Stimulated activated CD8-positive, alpha-beta memory T cell treated with anti-CD3 and anti-CD28 coated beads, Interleukin-7, amount 100 ng/mL, for 48 hours (primary cell): ENCODE results near the gene GGA1.

ENCODE experiments used
- DNase-seq, 2 donors: peaks; one replicate each; pipeline ENCODE4 v3.0.0-alpha.2; 2020; ENCODE audit warnings: low read depth in 1 of 2; ENCODE audit errors: extremely low read depth in 1 of 2

Gene GGA1

GRCh38 chr22:37608477-37609239 lies at the start of gene GGA1:
TSS of gene GGA1 (plus strand) at chr22:37608834. CDS start at chr22:37608861, 27 bp downstream.
- peak; percentile 92 to 95 for DNase-seq

- DNase-seq: no peak
Measured at GRCh38 chr22:37559521-37559900, 49.1 kb upstream of the GGA1 start.

GRCh38 chr22:37559901-37560607 lies 48.6 kb upstream of the GGA1 start, which contains the start of gene CDC42EP1:
TSS of gene CDC42EP1 (plus strand) at chr22:37560480. CDS start at chr22:37566350, 5,870 bp downstream.
- DNase-seq: no peak

- no peak for DNase-seq
Measured at GRCh38 chr22:37560608-37561211, 47.9 kb upstream of the GGA1 start.

- DNase-seq: peak; percentile 59 to 73
Measured at GRCh38 chr22:37561212-37562048, 47.2 kb upstream of the GGA1 start.

GRCh38 chr22:37562049-37562875 lies 46.4 kb upstream of the GGA1 start:
- DNase-seq: no peak

GRCh38 chr22:37563153-37564081 lies 45.2 kb upstream of the GGA1 start:
- DNase-seq: no peak

GRCh38 chr22:37564111-37564711 lies 44.4 kb upstream of the GGA1 start:
- DNase-seq: no peak

- no peak for DNase-seq
Measured at GRCh38 chr22:37565830-37566229, 42.8 kb upstream of the GGA1 start.

GRCh38 chr22:37566329-37566837 lies 42.3 kb upstream of the GGA1 start:
- DNase-seq: peak in 1 of 2 donors; percentile 22

- DNase-seq: peak; percentile 84 to 86
Measured at GRCh38 chr22:37566903-37567798, 41.5 kb upstream of the GGA1 start.

GRCh38 chr22:37568012-37568411 lies 40.6 kb upstream of the GGA1 start:
- DNase-seq: no peak

GRCh38 chr22:37568448-37569008 lies 40.1 kb upstream of the GGA1 start:
- no peak for DNase-seq

- no peak for DNase-seq
Measured at GRCh38 chr22:37569009-37569920, 39.4 kb upstream of the GGA1 start.

GRCh38 chr22:37569921-37570660 lies 38.5 kb upstream of the GGA1 start:
- no peak for DNase-seq
